ENCODE measurements around the gene NDE1. TPM values are rescaled to one million over a fixed set of nuclear protein-coding genes. Genes with fewer than 3 reads are reported as not detected.
"Not testable (repeated sequence)": the region's sequence is repeated elsewhere in the genome, so short reads cannot be mapped to it uniquely, and the experiment has no call there.

The NDE1 gene
- total and polyA plus RNA-seq, 5 donors from 2014 or later: 32.5 to 146 (median 43.1) TPM

GRCh38 chr16:15643048-15643945, 6.7 kb upstream of the NDE1 start, which contains the start of gene MARF1:
TSS of gene MARF1 (minus strand) at chr16:15643154. CDS start at chr16:15639233, 3,921 bp downstream.
- Histone ChIP-seq H3K4me1 (ENCODE audit: control insufficient read depth, insufficient read depth, low read length, poor library complexity, severe bottlenecking) (peaks cover 50% of the 10 kb centered on the region), H3K27ac (ENCODE audit: insufficient read depth, low read length, poor library complexity, severe bottlenecking) (peak within 1 kb of the TSS; percentile 99), H3K36me3 (ENCODE audit: control insufficient read depth, insufficient read depth, low read length) (peaks cover 3% of the 10 kb centered on the region), H3K9me3 (ENCODE audit: control insufficient read depth in 2 of 2, low read length in 2 of 2) (no peaks in the 10 kb centered on the region), H3K4me3 (ENCODE audit: low read depth, low read length) (peak within 1 kb of the TSS; percentile 98), H3K27me3 (ENCODE audit: control insufficient read depth, insufficient read depth, low read length) (no peaks in the 10 kb centered on the region)
- H3K9me3 Mint-ChIP-seq: no peaks in the 10 kb centered on the region
- H3K27ac Mint-ChIP-seq: peak within 1 kb of the TSS; percentile 96 to 98 (median 98)
- peaks cover 15% of the 10 kb centered on the region for H3K36me3 Mint-ChIP-seq
- H3K4me3 Mint-ChIP-seq: peak within 1 kb of the TSS; percentile 90 to 99 (median 96)
- peaks cover 28 to 54% (median 39%) of the 10 kb centered on the region in 4 donors for H3K4me1 Mint-ChIP-seq
- peak; percentile 97 to 99 (median 99) for DNase-seq
- ATAC-seq (ENCODE audit: low read depth in 2 of 2): peak; percentile 73 to 79
- H3K27me3 Mint-ChIP-seq: peaks cover 6% of the 10 kb centered on the region

GRCh38 chr16:15643946-15644250, 6.1 kb upstream of the NDE1 start:
- Mint-ChIP-seq H3K27ac (peak overlapping the region; percentile 96 to 98 (median 98)), H3K4me1 (peaks cover 24 to 48% (median 33%) of the 10 kb centered on the region in 4 donors), H3K36me3 (peaks cover 10% of the 10 kb centered on the region), H3K27me3 (peaks cover 6% of the 10 kb centered on the region), H3K4me3 (peak overlapping the region; percentile 90 to 99 (median 96)), H3K9me3 (no peaks in the 10 kb centered on the region)
- H3K4me3 ChIP-seq (ENCODE audit: low read depth, low read length): peak overlapping the region; percentile 98
- H3K4me1 ChIP-seq (ENCODE audit: control insufficient read depth, insufficient read depth, low read length, poor library complexity, severe bottlenecking): peaks cover 46% of the 10 kb centered on the region
- H3K27ac ChIP-seq (ENCODE audit: insufficient read depth, low read length, poor library complexity, severe bottlenecking): peak overlapping the region; percentile 99
- peak in 1 of 3 donors; percentile 12 for DNase-seq
- no peaks in the 10 kb centered on the region for H3K9me3 ChIP-seq (ENCODE audit: control insufficient read depth in 2 of 2, low read length in 2 of 2)
- no peaks in the 10 kb centered on the region for H3K27me3 ChIP-seq (ENCODE audit: control insufficient read depth, insufficient read depth, low read length)
- H3K36me3 ChIP-seq (ENCODE audit: control insufficient read depth, insufficient read depth, low read length): no peaks in the 10 kb centered on the region
- no peak for ATAC-seq (ENCODE audit: low read depth in 2 of 2)

GRCh38 chr16:15644267-15644961, 5.6 kb upstream of the NDE1 start:
- DNase-seq (no peak), ATAC-seq (ENCODE audit: low read depth in 2 of 2) (no peak)
- Mint-ChIP-seq H3K27me3 (peaks cover 6% of the 10 kb centered on the region), H3K36me3 (peaks cover 6% of the 10 kb centered on the region), H3K9me3 (no peaks in the 10 kb centered on the region), H3K4me1 (peaks cover 20 to 43% (median 31%) of the 10 kb centered on the region in 4 donors), H3K27ac (peak overlapping the region; percentile 20 to 98 (median 98)), H3K4me3 (peak overlapping the region; percentile 90 to 99 (median 96))
- H3K36me3 ChIP-seq (ENCODE audit: control insufficient read depth, insufficient read depth, low read length): no peaks in the 10 kb centered on the region
- peak overlapping the region; percentile 98 for H3K4me3 ChIP-seq (ENCODE audit: low read depth, low read length)
- H3K27ac ChIP-seq (ENCODE audit: insufficient read depth, low read length, poor library complexity, severe bottlenecking): peak overlapping the region; percentile 99
- no peaks in the 10 kb centered on the region for H3K9me3 ChIP-seq (ENCODE audit: control insufficient read depth in 2 of 2, low read length in 2 of 2)
- peaks cover 43% of the 10 kb centered on the region for H3K4me1 ChIP-seq (ENCODE audit: control insufficient read depth, insufficient read depth, low read length, poor library complexity, severe bottlenecking)
- no peaks in the 10 kb centered on the region for H3K27me3 ChIP-seq (ENCODE audit: control insufficient read depth, insufficient read depth, low read length)

GRCh38 chr16:15644962-15645465, 5.0 kb upstream of the NDE1 start:
- H3K27ac ChIP-seq (ENCODE audit: insufficient read depth, low read length, poor library complexity, severe bottlenecking); H3K36me3 ChIP-seq (ENCODE audit: control insufficient read depth, insufficient read depth, low read length); H3K9me3 Mint-ChIP-seq; ATAC-seq (ENCODE audit: low read depth in 2 of 2); H3K27me3 Mint-ChIP-seq; H3K9me3 ChIP-seq (ENCODE audit: control insufficient read depth in 2 of 2, low read length in 2 of 2); H3K27me3 ChIP-seq (ENCODE audit: control insufficient read depth, insufficient read depth, low read length); H3K36me3 Mint-ChIP-seq; H3K4me3 ChIP-seq (ENCODE audit: low read depth, low read length): not testable (repeated sequence)
- H3K4me1 ChIP-seq (ENCODE audit: control insufficient read depth, insufficient read depth, low read length, poor library complexity, severe bottlenecking): peaks cover 42% of the 10 kb centered on the region
- Mint-ChIP-seq H3K4me3 (peak overlapping the region in 2 of 4 donors; percentile 41 to 96), H3K27ac (peak overlapping the region in 1 of 3 donors; percentile 43), H3K4me1 (peaks cover 16 to 44% (median 29%) of the 10 kb centered on the region in 4 donors)
- DNase-seq: peak in 1 of 3 donors; percentile 34

- DNase-seq; H3K27ac ChIP-seq (ENCODE audit: insufficient read depth, low read length, poor library complexity, severe bottlenecking); ATAC-seq (ENCODE audit: low read depth in 2 of 2); H3K9me3 Mint-ChIP-seq; H3K27me3 Mint-ChIP-seq; H3K36me3 ChIP-seq (ENCODE audit: control insufficient read depth, insufficient read depth, low read length); H3K36me3 Mint-ChIP-seq; H3K4me3 ChIP-seq (ENCODE audit: low read depth, low read length); H3K9me3 ChIP-seq (ENCODE audit: control insufficient read depth in 2 of 2, low read length in 2 of 2); H3K27me3 ChIP-seq (ENCODE audit: control insufficient read depth, insufficient read depth, low read length): not testable (repeated sequence)
- peak overlapping the region in 1 of 3 donors; percentile 75 for H3K27ac Mint-ChIP-seq
- H3K4me3 Mint-ChIP-seq: peak overlapping the region in 2 of 4 donors; percentile 53 to 85
- H3K4me1 ChIP-seq (ENCODE audit: control insufficient read depth, insufficient read depth, low read length, poor library complexity, severe bottlenecking): peaks cover 36% of the 10 kb centered on the region
- peaks cover 8 to 38% (median 22%) of the 10 kb centered on the region in 4 donors for H3K4me1 Mint-ChIP-seq
These were observed 3.3 kb upstream of the NDE1 start for GRCh38 chr16:15646557-15647293.

- Mint-ChIP-seq H3K27ac (peak overlapping the region in 1 of 3 donors; percentile 75), H3K9me3 (no peaks in the 10 kb centered on the region), H3K36me3 (no peaks in the 10 kb centered on the region), H3K4me3 (peak overlapping the region in 3 of 4 donors; percentile 19 to 85 (median 53)), H3K27me3 (peaks cover 6% of the 10 kb centered on the region), H3K4me1 (peaks cover 3 to 38% (median 21%) of the 10 kb centered on the region in 4 donors)
- Histone ChIP-seq H3K9me3 (ENCODE audit: control insufficient read depth in 2 of 2, low read length in 2 of 2) (no peaks in the 10 kb centered on the region), H3K36me3 (ENCODE audit: control insufficient read depth, insufficient read depth, low read length) (no peaks in the 10 kb centered on the region), H3K4me1 (ENCODE audit: control insufficient read depth, insufficient read depth, low read length, poor library complexity, severe bottlenecking) (peaks cover 36% of the 10 kb centered on the region), H3K27ac (ENCODE audit: insufficient read depth, low read length, poor library complexity, severe bottlenecking) (no peak overlapping the region), H3K4me3 (ENCODE audit: low read depth, low read length) (no peak overlapping the region), H3K27me3 (ENCODE audit: control insufficient read depth, insufficient read depth, low read length) (no peaks in the 10 kb centered on the region)
- ATAC-seq (ENCODE audit: low read depth in 2 of 2): no peak
- DNase-seq: no peak
These were observed 2.6 kb upstream of the NDE1 start for GRCh38 chr16:15647294-15648014.
